ENCODE results near the gene GRK5.
"Not testable (repeated sequence)": the region's sequence is repeated elsewhere in the genome, so short reads cannot be mapped to it uniquely, and the experiment has no call there.

Gene GRK5

DNA sequence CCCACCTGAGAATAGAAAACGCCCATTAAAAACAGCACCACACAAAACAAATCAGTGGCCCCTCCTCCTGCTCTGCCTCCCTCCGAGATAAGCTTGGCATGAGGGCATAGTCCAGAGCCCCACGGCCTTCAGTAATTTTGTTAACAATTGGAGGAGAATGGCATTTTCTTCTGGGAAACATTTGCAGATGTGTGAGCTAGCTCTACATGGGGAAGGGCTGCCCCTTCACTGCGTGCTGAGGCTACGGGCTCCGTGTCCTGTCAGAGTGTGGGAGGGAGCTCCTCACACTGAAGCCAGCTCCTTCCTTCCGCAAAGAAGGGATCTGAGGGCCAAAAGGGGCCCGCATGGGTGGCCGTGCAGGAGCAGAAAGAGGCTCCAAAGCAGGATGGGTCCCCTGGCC is 15.2 kb downstream of the GRK5 start:
- DNase-seq (ENCODE audit: low spot score) = no peak

- DNase-seq (ENCODE audit: low spot score) = no peak
Observed at GRCh38 chr10:119222966-119223386, 15.6 kb downstream of the GRK5 start.

- DNase-seq (ENCODE audit: low spot score) = no peak
Observed at GRCh38 chr10:119225083-119225658, 17.8 kb downstream of the GRK5 start.

GRCh38 chr10:119227825-119228224 is 20.5 kb downstream of the GRK5 start:
- DNase-seq (ENCODE audit: low spot score) = no peak

GRCh38 chr10:119231654-119232053 is 24.3 kb downstream of the GRK5 start:
- no peak for DNase-seq (ENCODE audit: low spot score)

DNA sequence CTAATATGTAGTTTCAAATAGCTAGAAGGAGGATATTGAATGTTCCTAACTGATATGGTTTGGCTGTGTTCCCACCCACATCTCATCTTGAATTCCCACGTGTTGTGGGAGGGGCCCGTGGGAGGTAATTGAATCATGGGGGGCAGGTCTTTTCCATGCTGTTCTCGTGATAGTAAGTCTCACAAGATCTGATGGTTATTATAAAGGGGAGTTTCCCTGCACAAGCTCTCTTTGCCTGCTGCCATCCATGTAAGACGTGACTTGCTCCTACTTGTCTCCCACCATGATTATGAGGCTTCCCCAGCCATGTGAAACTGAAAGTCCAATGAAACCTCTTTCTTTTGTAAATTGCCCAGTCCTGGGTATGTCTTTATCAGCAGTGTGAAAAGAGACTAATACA is 25.1 kb downstream of the GRK5 start:
- DNase-seq (ENCODE audit: low spot score) = not testable (repeated sequence)

DNA sequence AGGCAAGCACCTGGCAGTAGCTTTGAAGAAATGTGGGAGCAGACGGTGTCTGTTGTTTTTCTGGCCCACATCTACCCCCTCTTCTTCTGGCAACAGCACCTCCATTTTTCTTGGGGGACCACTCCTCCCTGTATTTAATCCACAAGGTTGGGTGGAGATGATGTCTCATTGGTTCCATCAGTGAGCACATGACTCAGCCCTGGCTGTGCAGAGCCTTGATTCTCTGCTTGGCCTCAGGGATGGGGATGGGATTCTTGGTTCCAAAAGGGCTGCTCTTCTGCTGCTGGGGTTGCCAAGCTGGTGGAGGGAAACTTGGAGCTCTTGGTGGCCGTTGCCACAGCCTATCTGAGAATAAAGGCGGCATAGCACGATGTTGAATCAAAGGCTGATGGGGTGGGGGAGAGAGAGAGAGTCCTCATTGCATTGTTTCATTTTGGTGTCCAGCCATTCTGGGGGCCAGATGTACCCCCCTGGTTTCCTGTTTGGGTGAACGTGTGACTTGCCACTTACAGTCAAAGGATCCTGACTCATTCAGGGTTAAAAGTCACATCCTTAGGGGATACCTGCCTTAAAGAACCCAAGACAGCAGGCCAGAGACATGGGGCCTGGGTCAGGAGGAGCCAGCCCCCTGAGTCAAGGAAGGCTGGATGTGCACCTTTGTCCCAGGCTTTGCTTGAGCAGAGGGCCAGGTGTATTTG is 25.9 kb downstream of the GRK5 start:
- DNase-seq (ENCODE audit: low spot score) = no peak

DNA sequence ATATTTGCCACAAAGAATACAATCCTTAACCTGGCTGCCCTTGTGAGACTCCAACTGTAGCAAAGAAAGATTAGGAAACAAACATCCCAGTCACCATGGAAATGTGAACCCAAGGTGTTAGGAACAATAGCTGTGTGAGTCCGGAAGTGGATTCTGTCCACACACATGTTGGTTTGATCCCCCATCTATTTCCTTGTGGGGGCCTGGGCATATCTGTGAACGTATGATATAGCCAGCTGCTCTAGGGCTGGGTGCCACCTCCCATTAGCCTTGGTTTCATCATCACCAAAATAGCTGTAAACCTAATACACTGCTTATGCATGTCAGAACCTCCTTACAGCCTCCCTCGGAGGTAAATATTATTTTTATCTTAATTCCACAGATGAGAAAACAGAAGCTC is 26.4 kb downstream of the GRK5 start:
- DNase-seq (ENCODE audit: low spot score) = no peak

GRCh38 chr10:119235356-119235755 is 28.0 kb downstream of the GRK5 start:
- no peak for DNase-seq (ENCODE audit: low spot score)

- DNase-seq (ENCODE audit: low spot score) = no peak
Observed at GRCh38 chr10:119237722-119238436, 30.5 kb downstream of the GRK5 start.

DNA sequence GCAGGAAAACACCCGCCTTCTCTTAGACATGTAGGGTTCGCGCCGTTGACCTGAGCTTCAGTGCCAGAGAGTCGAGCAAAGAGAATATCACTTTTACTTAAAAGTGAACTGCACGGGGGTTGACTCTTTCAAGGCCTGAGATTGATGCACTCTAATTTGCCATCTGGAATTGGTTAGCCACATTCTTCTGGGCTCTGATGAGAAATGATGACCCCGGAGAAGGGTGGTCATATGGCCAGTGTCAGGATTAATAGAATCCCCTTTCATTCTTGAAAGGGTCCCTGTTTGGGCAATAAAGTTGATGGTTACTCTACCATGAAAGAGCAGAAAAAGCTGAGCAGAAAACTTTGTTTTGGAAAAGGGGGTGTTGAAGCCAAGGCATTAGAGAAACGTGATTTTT is 31.2 kb downstream of the GRK5 start:
- no peak for DNase-seq (ENCODE audit: low spot score)

DNA sequence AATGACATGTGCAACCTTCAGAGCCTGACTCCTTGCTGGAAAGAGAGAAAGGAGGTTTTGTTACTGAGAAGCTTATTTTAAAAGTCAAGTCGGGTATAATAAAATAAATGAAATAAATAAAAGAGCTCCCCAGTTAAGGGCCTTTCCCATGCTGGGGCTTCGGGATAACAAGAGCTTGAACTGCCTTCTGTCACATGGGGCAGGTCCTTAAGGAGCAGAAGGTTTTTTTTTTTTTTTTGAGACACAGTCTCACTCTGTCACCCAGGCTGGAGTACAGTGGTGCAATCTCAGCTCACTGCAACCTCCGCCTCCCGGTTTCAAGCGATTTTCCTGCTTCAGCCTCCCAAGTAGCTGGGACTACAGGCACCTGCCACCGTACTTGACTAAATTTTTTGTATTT is 31.6 kb downstream of the GRK5 start:
- not testable (repeated sequence) for DNase-seq (ENCODE audit: low spot score)

GRCh38 chr10:119239630-119240029 is 32.3 kb downstream of the GRK5 start:
- DNase-seq (ENCODE audit: low spot score) = not testable (repeated sequence)

DNA sequence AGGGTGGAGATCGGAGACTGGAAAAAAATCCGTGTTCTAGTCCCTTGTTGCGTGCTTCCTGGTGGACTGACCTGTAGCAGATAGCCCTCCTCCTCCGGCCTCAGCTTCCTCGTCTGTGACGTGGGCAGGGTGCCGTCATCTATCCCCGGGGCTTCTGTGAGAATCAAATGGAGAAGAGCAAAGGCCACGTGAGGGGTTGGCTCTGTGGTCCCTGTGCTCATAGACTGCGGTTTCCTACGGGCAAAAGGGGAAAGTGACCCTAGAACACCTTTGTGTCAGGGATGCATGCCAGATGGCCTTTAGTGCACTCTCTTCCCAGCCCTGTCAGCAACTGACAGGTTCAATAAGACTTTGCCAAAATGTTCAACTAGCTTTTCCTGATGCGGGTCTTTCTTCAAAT is 33.7 kb downstream of the GRK5 start:
- DNase-seq (ENCODE audit: low spot score) = no peak

- DNase-seq (ENCODE audit: low spot score) = no peak
Observed at GRCh38 chr10:119242186-119242585, 34.8 kb downstream of the GRK5 start.

GRCh38 chr10:119243488-119243887 is 36.1 kb downstream of the GRK5 start:
- DNase-seq (ENCODE audit: low spot score) = no peak

DNA sequence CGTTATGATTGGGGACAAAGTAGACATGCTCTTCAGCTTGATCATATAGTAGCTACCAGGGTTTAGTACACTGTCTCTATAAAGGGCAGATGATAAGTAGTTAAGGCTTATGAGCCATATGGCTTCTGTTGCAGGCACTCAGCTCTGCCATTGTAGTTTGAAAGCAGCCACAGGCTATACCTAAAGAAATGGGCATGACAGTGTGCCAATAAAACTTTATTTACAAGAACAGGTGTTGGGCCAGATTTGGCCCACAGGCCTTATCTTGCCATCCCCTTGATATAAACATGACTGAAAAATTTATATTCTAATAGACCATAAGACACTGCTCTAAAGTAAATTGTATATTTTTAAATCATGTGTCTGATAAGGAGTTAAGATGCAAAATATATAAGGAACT is 36.6 kb downstream of the GRK5 start:
- DNase-seq (ENCODE audit: low spot score) = no peak

GRCh38 chr10:119245272-119245671 is 37.9 kb downstream of the GRK5 start:
- DNase-seq (ENCODE audit: low spot score) = no peak

DNA sequence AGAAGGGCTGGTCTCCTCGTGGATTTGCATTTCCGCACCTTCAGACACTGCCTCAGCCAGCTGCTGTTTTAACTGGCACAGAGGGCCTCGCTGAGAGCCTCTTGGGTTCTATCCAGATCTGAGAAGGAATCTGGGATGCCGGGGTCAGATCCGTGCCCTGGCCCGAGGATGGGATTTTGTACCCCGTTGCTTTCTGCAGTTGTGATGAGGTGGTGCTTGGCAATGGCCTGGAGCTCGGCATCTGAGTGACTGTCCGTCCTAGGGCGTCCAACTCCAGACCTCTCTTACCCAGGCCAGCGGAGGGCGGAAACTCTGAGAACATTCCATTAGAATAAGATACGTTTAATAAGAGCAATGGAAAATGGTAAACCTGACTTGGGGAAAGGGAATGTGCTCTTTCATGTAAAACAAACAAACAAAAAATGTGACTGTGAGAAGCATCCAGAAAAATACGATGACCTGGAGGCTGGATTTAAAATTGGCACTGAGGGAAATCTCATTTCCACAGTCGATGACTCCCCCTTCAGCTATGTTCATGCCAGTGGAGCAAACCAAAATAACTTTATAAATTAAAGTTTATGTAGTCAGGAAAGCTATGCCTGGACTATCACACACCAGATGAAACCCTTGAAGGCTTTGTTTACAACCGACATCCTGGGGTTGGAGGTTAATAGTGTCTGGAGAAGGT is 39.6 kb downstream of the GRK5 start:
- DNase-seq (ENCODE audit: low spot score) = no peak

DNA sequence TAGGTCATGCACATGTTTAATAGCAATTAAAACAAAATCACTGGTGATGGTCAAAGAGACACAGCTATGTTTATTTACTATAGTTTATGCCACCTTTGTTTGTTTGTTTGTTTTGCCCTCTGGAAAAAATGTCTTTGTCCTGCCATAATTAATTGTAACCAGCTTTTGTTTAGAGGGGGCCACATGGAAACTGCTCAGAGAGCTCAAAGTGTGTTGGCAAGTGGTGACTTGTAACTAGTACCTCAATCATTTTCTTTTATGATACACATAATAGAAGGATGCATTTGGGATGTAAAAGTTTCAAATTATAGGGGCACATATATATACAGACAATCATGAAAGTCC is 40.2 kb downstream of the GRK5 start:
- no peak for DNase-seq (ENCODE audit: low spot score)

GRCh38 chr10:119248184-119248583 is 40.8 kb downstream of the GRK5 start:
- DNase-seq (ENCODE audit: low spot score) = no peak

DNA sequence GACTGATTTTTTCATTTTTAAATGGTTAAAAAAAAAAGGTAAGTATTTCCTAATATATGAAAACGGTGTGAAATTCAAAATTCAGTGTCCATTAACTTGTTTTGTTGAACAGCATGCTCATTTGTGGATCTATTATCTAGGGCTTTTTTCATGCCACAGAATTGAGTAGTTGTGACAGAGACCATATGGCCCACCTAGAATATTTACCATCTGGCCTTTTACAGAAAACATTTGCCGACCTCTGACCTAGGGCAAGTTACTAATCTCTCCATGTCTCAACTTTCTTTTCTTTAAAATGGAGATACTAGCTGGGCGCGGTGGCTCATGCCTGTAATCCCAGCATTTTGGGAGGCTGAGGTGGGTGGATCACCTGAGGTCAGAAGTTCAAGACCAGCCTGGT is 41.3 kb downstream of the GRK5 start:
- no peak for DNase-seq (ENCODE audit: low spot score)

All from CD4-positive, alpha-beta T cell treated with Interleukin-6 at 100 ng/mL for 8 hours (primary cell).